HepG2 (cell line): ENCODE measurements around the gene ANAPC16. TPM values are rescaled to one million over a fixed set of nuclear protein-coding genes. Genes with fewer than 3 reads are reported as not detected.
A peak's percentile ranks its signal among the peaks of the same experiment; 100 is the strongest.

ENCODE experiments used
- DR1 ChIP-seq: sonication (generic); formaldehyde crosslinking; IDR thresholded peaks from 2 replicates; pipeline ENCODE4 v1.8.0; 2021; ENCODE audit warnings: mild to moderate bottlenecking, missing genetic modification reagents, inconsistent platforms
- FOSL1 ChIP-seq: sonication (generic); formaldehyde crosslinking; IDR thresholded peaks from 2 replicates; pipeline ENCODE4 v1.9.0; 2021; ENCODE audit warnings: missing genetic modification reagents, borderline replicate concordance
- MAFF ChIP-seq: IDR thresholded peaks from 2 replicates; pipeline ENCODE4 v1.6.1; 2011; ENCODE audit warnings: low read depth, low read length, improper control_type of control experiment
- MATR3 ChIP-seq: sonication (generic); formaldehyde crosslinking; IDR thresholded peaks from 2 replicates; pipeline ENCODE4 v1.4.0; 2020; ENCODE audit warnings: missing genetic modification reagents
- NFE2 ChIP-seq: sonication (generic); formaldehyde crosslinking; IDR thresholded peaks from 2 replicates; pipeline ENCODE4 v1.4.0; 2020; ENCODE audit warnings: missing genetic modification reagents
- PHF5A ChIP-seq: IDR thresholded peaks from one replicate; pipeline ENCODE4 v1.6.1; 2018; ENCODE audit warnings: low read depth, missing genetic modification reagents; ENCODE audit not compliant: unreplicated experiment
- PHF8 ChIP-seq: sonication (generic); formaldehyde crosslinking; IDR thresholded peaks from 2 replicates; pipeline ENCODE4 v1.5.0; 2020; ENCODE audit warnings: missing genetic modification reagents
- RFXANK ChIP-seq: IDR thresholded peaks from 2 replicates; pipeline ENCODE4 v1.6.1; 2016
- TOE1 ChIP-seq: sonication (generic); formaldehyde crosslinking; IDR thresholded peaks from 2 replicates; pipeline ENCODE4 v1.4.0; 2020; ENCODE audit warnings: mild to moderate bottlenecking, missing genetic modification reagents
- XBP1 ChIP-seq: sonication (generic); formaldehyde crosslinking; IDR thresholded peaks from 2 replicates; pipeline ENCODE4 v1.5.0; 2020; ENCODE audit warnings: missing genetic modification reagents
- ZNF124 ChIP-seq: sonication (generic); formaldehyde crosslinking; IDR thresholded peaks from 2 replicates; pipeline ENCODE4 v1.4.0; 2020; ENCODE audit warnings: missing genetic modification reagents
- ZNF326 ChIP-seq: sonication (generic); formaldehyde crosslinking; IDR thresholded peaks from 2 replicates; pipeline ENCODE4 v1.4.0; 2020; ENCODE audit warnings: missing genetic modification reagents, borderline replicate concordance
- ZNF337 ChIP-seq: sonication (generic); formaldehyde crosslinking; IDR thresholded peaks from 2 replicates; pipeline ENCODE4 v1.5.1; 2020; ENCODE audit warnings: missing genetic modification reagents, low read depth, mild to moderate bottlenecking, borderline replicate concordance
- ZNF550 ChIP-seq: sonication (generic); formaldehyde crosslinking; IDR thresholded peaks from 2 replicates; pipeline ENCODE4 v1.4.0; 2020; ENCODE audit warnings: mild to moderate bottlenecking, missing genetic modification reagents, borderline replicate concordance
- ZNF619 ChIP-seq: sonication (generic); formaldehyde crosslinking; IDR thresholded peaks from 2 replicates; pipeline ENCODE4 v1.4.0; 2020; ENCODE audit warnings: mild to moderate bottlenecking, missing genetic modification reagents
- ZNF737 ChIP-seq: sonication (generic); formaldehyde crosslinking; IDR thresholded peaks from 2 replicates; pipeline ENCODE4 v1.5.0; 2020; ENCODE audit warnings: missing genetic modification reagents, mild to moderate bottlenecking, borderline replicate concordance
- ZNF780A ChIP-seq: sonication (generic); formaldehyde crosslinking; IDR thresholded peaks from 2 replicates; pipeline ENCODE4 v1.8.0; 2022; ENCODE audit warnings: mild to moderate bottlenecking, missing genetic modification reagents, moderate library complexity
- ZSCAN31 ChIP-seq: sonication (generic); formaldehyde crosslinking; IDR thresholded peaks from 2 replicates; pipeline ENCODE4 v1.5.0; 2020; ENCODE audit warnings: low read depth, mild to moderate bottlenecking, missing genetic modification reagents
- polyA plus RNA-seq, 8 experiments: library from polyadenylated mRNA; depleted of rRNA in 3 of 8; stranded (reverse) in 7 of 8; unstranded in 1 of 8; fragments of >200 nt; fragmentation: Illumina TruSeq in 4 of 8; extraction: Trizol in 4 of 8; gene quantifications; 2 replicates each; pipeline versions ENCODE4 v1.2.1 to v1.2.3, GENCODE V29; 2011 to 2016; ENCODE audit warnings: low read depth in 4 of 8, missing spikeins in 1 of 8, mixed read lengths in 1 of 8; ENCODE audit not compliant: insufficient read depth in 1 of 8
- total RNA-seq, 5 experiments: library from RNA; depleted of rRNA; stranded (reverse); fragments of >200 nt; fragmentation: Illumina TruSeq; extraction: Trizol; gene quantifications; 2 replicates each; pipeline ENCODE4 v1.2.3, GENCODE V29; 2016; ENCODE audit warnings: low read depth in 1 of 5
- TF ChIP-seq, protein P1 (sequence below): sonication (generic); formaldehyde crosslinking; IDR thresholded peaks from 2 replicates; pipeline ENCODE4 v1.4.0; 2020; ENCODE audit warnings: missing genetic modification reagents, borderline replicate concordance
- TF ChIP-seq, protein P2 (sequence below): sonication (generic); formaldehyde crosslinking; IDR thresholded peaks from 2 replicates; pipeline ENCODE4 v1.8.1; 2023; ENCODE audit warnings: mild to moderate bottlenecking, missing genetic modification reagents
- TF ChIP-seq, protein P3 (sequence below): sonication (generic); formaldehyde crosslinking; IDR thresholded peaks from 2 replicates; pipeline ENCODE4 v1.5.1; 2020; ENCODE audit warnings: mild to moderate bottlenecking, moderate library complexity, missing genetic modification reagents
- TF ChIP-seq, protein P4 (sequence below): sonication (generic); formaldehyde crosslinking; IDR thresholded peaks from 2 replicates; pipeline ENCODE4 v1.8.0; 2022; ENCODE audit warnings: missing genetic modification reagents, mild to moderate bottlenecking, borderline replicate concordance
- TF ChIP-seq, protein P5 (sequence below): sonication (generic); formaldehyde crosslinking; IDR thresholded peaks from 2 replicates; pipeline ENCODE4 v1.5.0; 2020; ENCODE audit warnings: mild to moderate bottlenecking, missing genetic modification reagents
- TF ChIP-seq, protein P6 (sequence below): sonication (generic); formaldehyde crosslinking; IDR thresholded peaks from 2 replicates; pipeline ENCODE4 v1.4.0; 2020; ENCODE audit warnings: missing genetic modification reagents

ANAPC16 gene
- total and polyA plus RNA-seq, 2 of the 13 experiments (the other 11 are each of a cell fraction or from before 2014, with no cell fraction given), result 74.8 to 89.4 TPM

DNA sequence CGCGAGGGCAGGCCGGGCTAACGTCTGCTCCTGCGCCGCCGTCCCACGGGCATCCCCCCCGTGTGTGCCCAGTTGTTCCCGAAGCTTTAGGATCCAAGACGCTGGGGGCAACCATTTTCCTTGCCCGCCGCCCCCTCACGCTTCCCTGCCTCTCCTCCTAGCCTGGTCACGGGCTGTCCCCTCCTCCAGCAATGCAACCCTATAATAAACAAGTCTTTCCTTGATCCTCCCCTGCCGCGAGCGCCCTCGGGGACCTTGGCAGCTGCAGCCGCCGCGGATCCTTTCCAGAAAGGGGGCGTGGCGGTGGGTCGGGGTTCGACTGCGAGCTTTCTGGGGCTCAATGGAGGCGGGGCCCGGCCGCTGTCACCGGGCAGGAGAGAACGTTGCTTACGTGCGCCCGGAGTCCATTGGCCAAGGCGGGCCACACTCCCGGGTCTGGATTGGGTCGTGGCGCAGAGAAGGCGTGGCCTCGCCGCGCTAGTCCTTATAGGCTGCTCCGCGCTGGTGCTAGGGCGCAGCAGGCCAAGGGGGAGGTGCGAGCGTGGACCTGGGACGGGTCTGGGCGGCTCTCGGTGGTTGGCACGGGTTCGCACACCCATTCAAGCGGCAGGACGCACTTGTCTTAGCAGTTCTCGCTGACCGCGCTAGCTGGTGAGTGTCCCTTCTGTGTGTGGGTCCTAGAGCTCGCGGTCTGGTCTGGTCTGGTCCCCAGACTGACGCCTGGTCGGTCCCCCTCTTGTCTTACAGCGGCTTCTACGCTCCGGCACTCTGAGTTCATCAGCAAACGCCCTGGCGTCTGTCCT lies 57.8 kb downstream of the ANAPC16 start, which contains the start of gene DDIT4 (continued):
- TF ChIP-seq TOE1 (CRISPR knock-in tag) (no peak), RFXANK (CRISPR knock-in tag) (peak; percentile 96), ZSCAN31 (CRISPR knock-in tag) (peak; percentile 98), ZNF780A (CRISPR knock-in tag) (peak; percentile 94), ZNF124 (CRISPR knock-in tag) (peak; percentile 91; the same call in 1 of the 2 replicates), ZNF326 (no peak), ZNF619 (CRISPR knock-in tag) (peak; percentile 68; the same call in 1 of the 2 replicates), ZNF550 (CRISPR knock-in tag) (peak; percentile 84), FOSL1 (CRISPR knock-in tag) (peak; percentile 14; the same call in 1 of the 2 replicates), DR1 (CRISPR knock-in tag) (peak; percentile 100), ZNF737 (CRISPR knock-in tag) (peak; percentile 58; the same call in 1 of the 2 replicates), MAFF (no peak), NFE2 (CRISPR knock-in tag) (no peak), PHF5A (CRISPR knock-in tag) (peak; percentile 27), XBP1 (peak; percentile 62; the same call in 1 of the 2 replicates), ZNF337 (CRISPR knock-in tag) (no peak), PHF8 (CRISPR knock-in tag) (peak; percentile 74), MATR3 (CRISPR knock-in tag) (no peak)
- TF ChIP-seq, protein P1, sequence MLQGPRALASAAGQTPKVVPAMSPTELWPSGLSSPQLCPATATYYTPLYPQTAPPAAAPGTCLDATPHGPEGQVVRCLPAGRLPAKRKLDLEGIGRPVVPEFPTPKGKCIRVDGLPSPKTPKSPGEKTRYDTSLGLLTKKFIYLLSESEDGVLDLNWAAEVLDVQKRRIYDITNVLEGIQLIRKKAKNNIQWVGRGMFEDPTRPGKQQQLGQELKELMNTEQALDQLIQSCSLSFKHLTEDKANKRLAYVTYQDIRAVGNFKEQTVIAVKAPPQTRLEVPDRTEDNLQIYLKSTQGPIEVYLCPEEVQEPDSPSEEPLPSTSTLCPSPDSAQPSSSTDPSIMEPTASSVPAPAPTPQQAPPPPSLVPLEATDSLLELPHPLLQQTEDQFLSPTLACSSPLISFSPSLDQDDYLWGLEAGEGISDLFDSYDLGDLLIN, result peak; percentile 97
- TF ChIP-seq, protein P2, sequence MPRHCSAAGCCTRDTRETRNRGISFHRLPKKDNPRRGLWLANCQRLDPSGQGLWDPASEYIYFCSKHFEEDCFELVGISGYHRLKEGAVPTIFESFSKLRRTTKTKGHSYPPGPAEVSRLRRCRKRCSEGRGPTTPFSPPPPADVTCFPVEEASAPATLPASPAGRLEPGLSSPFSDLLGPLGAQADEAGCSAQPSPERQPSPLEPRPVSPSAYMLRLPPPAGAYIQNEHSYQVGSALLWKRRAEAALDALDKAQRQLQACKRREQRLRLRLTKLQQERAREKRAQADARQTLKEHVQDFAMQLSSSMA (CRISPR knock-in tag), result peak; percentile 92; the same call in 1 of the 2 replicates
- TF ChIP-seq, protein P3, sequence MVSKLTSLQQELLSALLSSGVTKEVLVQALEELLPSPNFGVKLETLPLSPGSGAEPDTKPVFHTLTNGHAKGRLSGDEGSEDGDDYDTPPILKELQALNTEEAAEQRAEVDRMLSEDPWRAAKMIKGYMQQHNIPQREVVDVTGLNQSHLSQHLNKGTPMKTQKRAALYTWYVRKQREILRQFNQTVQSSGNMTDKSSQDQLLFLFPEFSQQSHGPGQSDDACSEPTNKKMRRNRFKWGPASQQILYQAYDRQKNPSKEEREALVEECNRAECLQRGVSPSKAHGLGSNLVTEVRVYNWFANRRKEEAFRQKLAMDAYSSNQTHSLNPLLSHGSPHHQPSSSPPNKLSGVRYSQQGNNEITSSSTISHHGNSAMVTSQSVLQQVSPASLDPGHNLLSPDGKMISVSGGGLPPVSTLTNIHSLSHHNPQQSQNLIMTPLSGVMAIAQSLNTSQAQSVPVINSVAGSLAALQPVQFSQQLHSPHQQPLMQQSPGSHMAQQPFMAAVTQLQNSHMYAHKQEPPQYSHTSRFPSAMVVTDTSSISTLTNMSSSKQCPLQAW (CRISPR knock-in tag), result peak; percentile 39
- TF ChIP-seq, protein P4, sequence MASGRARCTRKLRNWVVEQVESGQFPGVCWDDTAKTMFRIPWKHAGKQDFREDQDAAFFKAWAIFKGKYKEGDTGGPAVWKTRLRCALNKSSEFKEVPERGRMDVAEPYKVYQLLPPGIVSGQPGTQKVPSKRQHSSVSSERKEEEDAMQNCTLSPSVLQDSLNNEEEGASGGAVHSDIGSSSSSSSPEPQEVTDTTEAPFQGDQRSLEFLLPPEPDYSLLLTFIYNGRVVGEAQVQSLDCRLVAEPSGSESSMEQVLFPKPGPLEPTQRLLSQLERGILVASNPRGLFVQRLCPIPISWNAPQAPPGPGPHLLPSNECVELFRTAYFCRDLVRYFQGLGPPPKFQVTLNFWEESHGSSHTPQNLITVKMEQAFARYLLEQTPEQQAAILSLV (CRISPR knock-in tag), result peak; percentile 88; the same call in 1 of the 2 replicates
- TF ChIP-seq, protein P5, sequence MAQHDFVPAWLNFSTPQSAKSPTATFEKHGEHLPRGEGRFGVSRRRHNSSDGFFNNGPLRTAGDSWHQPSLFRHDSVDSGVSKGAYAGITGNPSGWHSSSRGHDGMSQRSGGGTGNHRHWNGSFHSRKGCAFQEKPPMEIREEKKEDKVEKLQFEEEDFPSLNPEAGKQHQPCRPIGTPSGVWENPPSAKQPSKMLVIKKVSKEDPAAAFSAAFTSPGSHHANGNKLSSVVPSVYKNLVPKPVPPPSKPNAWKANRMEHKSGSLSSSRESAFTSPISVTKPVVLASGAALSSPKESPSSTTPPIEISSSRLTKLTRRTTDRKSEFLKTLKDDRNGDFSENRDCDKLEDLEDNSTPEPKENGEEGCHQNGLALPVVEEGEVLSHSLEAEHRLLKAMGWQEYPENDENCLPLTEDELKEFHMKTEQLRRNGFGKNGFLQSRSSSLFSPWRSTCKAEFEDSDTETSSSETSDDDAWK (CRISPR knock-in tag), result no peak
- TF ChIP-seq, protein P6, sequence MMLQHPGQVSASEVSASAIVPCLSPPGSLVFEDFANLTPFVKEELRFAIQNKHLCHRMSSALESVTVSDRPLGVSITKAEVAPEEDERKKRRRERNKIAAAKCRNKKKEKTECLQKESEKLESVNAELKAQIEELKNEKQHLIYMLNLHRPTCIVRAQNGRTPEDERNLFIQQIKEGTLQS, result peak; percentile 60
